ENCODE results near the gene RTN4R. TPM values are rescaled to one million over a fixed set of nuclear protein-coding genes. Genes with fewer than 3 reads are reported as not detected.

The RTN4R gene
- 0.62 and 4.8 TPM in 2 replicates for total RNA-seq (2011; cell fraction: chromatin; rRNA removed; ENCODE audit: low replicate concordance)
- total RNA-seq (2011; cell fraction: nucleolus; rRNA removed): 7.4 and 9.8 TPM in 2 replicates
- 3.2 and 3.7 TPM in 2 replicates for total RNA-seq (2011; cell fraction: nucleoplasm; rRNA removed)
- total RNA-seq (2014; rRNA removed): 1.5 and 2.3 TPM in 2 replicates
- total RNA-seq (2014; rRNA removed; fragmentation: Illumina TruSeq; extraction: Trizol): not detected in 2 replicates
- 0.41 and 0.43 TPM in 2 replicates for total RNA-seq (2015; rRNA removed; fragmentation: Illumina TruSeq; extraction: Trizol)
- 2.8 and 3.0 TPM in 2 replicates for total RNA-seq (2021)
- polyA plus RNA-seq (2011; rRNA removed): 1.3 and 4.4 TPM in 2 replicates
- polyA plus RNA-seq (2011; cell fraction: cytosol; rRNA removed): 5.9 and 9.9 TPM in 2 replicates
- 2.9 and 3.5 TPM in 2 replicates for polyA plus RNA-seq (2011; cell fraction: nucleus; rRNA removed)
- 2.9 and 4.6 TPM in 2 replicates for polyA plus RNA-seq (2012)
- 0.46 TPM in 1 of 2 replicates, not detected in the other for polyA plus RNA-seq (2014; fragmentation: Illumina TruSeq; extraction: Trizol)
- polyA plus RNA-seq (2014; fragmentation: Nextera tagmentation; extraction: Ambion mirVana): under 1 TPM in 1 of 2 experiments, not detected in 1; 0.04 TPM
- 1.2 and 2.3 TPM in 2 replicates for polyA plus RNA-seq (2014; rRNA removed)
- polyA minus RNA-seq (2011; rRNA and poly(A)+ RNA removed): 1.0 and 1.5 TPM in 2 replicates
- polyA minus RNA-seq (2011; cell fraction: cytosol; rRNA and poly(A)+ RNA removed): 5.1 and 13.6 TPM in 2 replicates
- 0.40 and 1.3 TPM in 2 replicates for polyA minus RNA-seq (2011; cell fraction: nucleus; rRNA and poly(A)+ RNA removed)
- Bru-seq, nascent RNA: percentile 37 among the genes with signal in this experiment
- BruChase-seq, experiment 1, labeled RNA remaining after a 2-hour chase: percentile 27 among the genes with signal in this experiment
- BruChase-seq, experiment 2, labeled RNA remaining after a 6-hour chase: percentile 35 among the genes with signal in this experiment
- long read RNA-seq, experiment 1, partial matches to known transcripts: 0 of 5 reads
- long read RNA-seq, experiment 1, other reads (novel, unspliced or antisense): 3 of 5 reads
- long read RNA-seq, experiment 2, partial matches to known transcripts: 0 of 5 reads
- long read RNA-seq, experiment 2, other reads (novel, unspliced or antisense): 1 of 5 reads
- long read RNA-seq, experiment 3: 0 reads

- Histone ChIP-seq H3K4me2 (ENCODE audit: insufficient read depth, low read length) (peak within 1 kb of the TSS; percentile 73), H2AFZ (ENCODE audit: low read depth, low read length) (peak within 1 kb of the TSS; percentile 86), H3K36me3 (ENCODE audit: control insufficient read depth, insufficient read depth, low read length) (no peaks in the 10 kb centered on the region), H3K9me1 (ENCODE audit: control insufficient read depth, insufficient read depth, low read length) (peaks cover 4% of the 10 kb centered on the region), H3K27me3 (ENCODE audit: control insufficient read depth in 2 of 2, insufficient read depth in 2 of 2, low read length in 2 of 2) (peaks cover 19 to 69% of the 10 kb centered on the region in 2 experiments; a peak in 4 of 5 replicates), H4K20me1 (replicated peaks; ENCODE audit: control insufficient read depth, insufficient read depth, low read length) (peaks cover 56% of the 10 kb centered on the region), H3K9ac (ENCODE audit: insufficient read depth in 1 of 2, low read depth in 2 of 2, low read length in 2 of 2) (peak within 1 kb of the TSS; percentile 24 to 86; a peak in 3 of 4 replicates), H3K4me3 (peak within 1 kb of the TSS; percentile 48), H3K27ac (ENCODE audit: extremely low read depth, low read depth, low read length) (no peak within 1 kb of the TSS), H3K9me3 (replicated peaks; ENCODE audit: control insufficient read depth, insufficient read depth, low read depth, low read length) (no peaks in the 10 kb centered on the region), H3K4me1 (replicated peaks in 1 of 2; ENCODE audit: control insufficient read depth in 2 of 2, insufficient read depth in 2 of 2, low read length in 2 of 2) (peaks cover 4 to 69% of the 10 kb centered on the region in 2 experiments; a peak in 4 of 5 replicates), H3K79me2 (ENCODE audit: control insufficient read depth, insufficient read depth, low read length) (no peaks in the 10 kb centered on the region)
- CTCF ChIA-PET (ENCODE audit: low intra/inter-chr PET ratio): interaction anchor here (0.6 to 2.0 kb wide), 10 partner anchors 17 to 358 kb away, joined by 3 to 62 read pairs (median 5); no protein-coding TSS in a partner anchor
- in situ Hi-C loops (cut with MboI): no loop called here
- intact Hi-C loops (cut with micrococcal nuclease): loop anchor here (1.0 to 5.0 kb wide), 3 partner anchors 62 to 111 kb away; no protein-coding TSS in a partner anchor
- no TSS peak for BruUV-seq (replicated peaks)
- ATAC-seq (peak; percentile 90), FAIRE-seq (no peak), DNase-seq (ENCODE audit: extremely low read depth in 1 of 4, low spot score in 3 of 4) (peak; percentile 93 to 99 (median 96))
- 7% methylated on average over 53 of the region's 58 CpGs for WGBS (ENCODE audit: insufficient coverage, low coverage, missing lambda C conversion rate)
- POLR2A ChIA-PET: interaction anchor here (0.6 kb wide), 1 partner anchor 10 kb away, joined by 3 read pairs; no protein-coding TSS in a partner anchor
- TF ChIP-seq NR2F6 (CRISPR knock-in tag; IDR thresholded peaks at IDR 0.05): no peak
- peak; percentile 63; the same call in 1 of the 2 replicates for TF ChIP-seq KLF13 (tag; IDR thresholded peaks at IDR 0.05; ENCODE audit: borderline replicate concordance, low read depth)
- peak in 1 of 2 experiments; percentile 40; a peak in 2 of 4 replicates for TF ChIP-seq NRF1 (conservative IDR thresholded peaks at IDR 0.05 in 1 of 2, IDR thresholded peaks at IDR 0.05 in 1 of 2)
- no peak for TF ChIP-seq FOXK2 (conservative IDR thresholded peaks at IDR 0.05 in 1 of 2, IDR thresholded peaks at IDR 0.05 in 1 of 2; ENCODE audit: low read depth in 2 of 2)
- no peak for TF ChIP-seq HMG20A (CRISPR knock-in tag; conservative IDR thresholded peaks at IDR 0.05)
- TF ChIP-seq ZNF57 (CRISPR knock-in tag; IDR thresholded peaks at IDR 0.05): 0 out of 2 replicates have a peak, but pooled peaks have one; percentile 3
- 0 out of 2 replicates have a peak, but pooled peaks have one; percentile 32 for TF ChIP-seq ZBTB49 (CRISPR knock-in tag; IDR thresholded peaks at IDR 0.05; ENCODE audit: borderline replicate concordance)
- TF ChIP-seq ZBTB12 (CRISPR knock-in tag; IDR thresholded peaks at IDR 0.05): no peak
- TF ChIP-seq CTCF (IDR thresholded peaks at IDR 0.05 in 2 of 3, conservative IDR thresholded peaks at IDR 0.05 in 1 of 3; ENCODE audit: insufficient read depth in 2 of 3, low read depth in 1 of 3, low read length in 3 of 3): peak; percentile 87 to 99 (median 98)
These were observed at the start of gene RTN4R for GRCh38 chr22:20268279-20269012. RTN4R (minus strand) TSS chr22:20268318; CDS start chr22:20268092, 226 bp downstream.

All from K562 (cell line).